B cell (primary cell): ENCODE measurements around the gene HMGB4. TPM values are rescaled to one million over a fixed set of nuclear protein-coding genes. Genes with fewer than 3 reads are reported as not detected.

ENCODE experiments used
- ATAC-seq: fragments of 200-7000 bp; cut with Tn5 transposase; one replicate; pipeline ENCODE4 v1.10.0; 2021; ENCODE audit warnings: low read depth, mild to moderate bottlenecking, moderate number of reproducible peaks, moderate library complexity
- CTCF ChIA-PET: fragments of 350-600 bp; sonication (Branson Sonifier 250); formaldehyde crosslinking; loops from one replicate; lab custom pipeline; 2021; ENCODE audit warnings: antibody characterized with exemption, inconsistent platforms; lab: Charles Lee
- POLR2A ChIA-PET: fragments of 350-600 bp; sonication (Branson Sonifier 250); formaldehyde crosslinking; loops from one replicate; lab custom pipeline; 2021; ENCODE audit warnings: antibody characterized with exemption; lab: Charles Lee
- DNase-seq: peaks from one replicate; pipeline ENCODE4 v3.0.0; 2013
- H2AFZ ChIP-seq: 2 replicates; pipeline ENCODE4 v1.6.1; 2012; ENCODE audit warnings: mild to moderate bottlenecking, low read depth, low read length; ENCODE audit not compliant: insufficient read depth, poor library complexity, severe bottlenecking
- H3K27ac ChIP-seq, 2 donors: 1 replicate in 1 of 2; 2 replicates in 1 of 2; pipeline ENCODE4 v1.5.1; 2012 to 2013; ENCODE audit warnings: low read length in 2 of 2, mild to moderate bottlenecking in 2 of 2, moderate library complexity in 1 of 2
- H3K27me3 ChIP-seq, 4 experiments: fragments of 200-600 bp in 1 of 4; sonication (generic) in 1 of 4; replicated peaks in 1 of 4; 1 replicate in 2 of 4; 2 replicates in 2 of 4; pipeline versions ENCODE4 v1.6.1 to v1.7.0; 2013 to 2016; ENCODE audit warnings: low read length in 3 of 4, mild to moderate bottlenecking in 2 of 4, mixed read lengths in 1 of 4, moderate library complexity in 1 of 4; ENCODE audit not compliant: insufficient read depth in 4 of 4, control insufficient read depth in 3 of 4; ENCODE audit errors: control extremely low read depth in 1 of 4
- H3K36me3 ChIP-seq, 2 experiments: replicated peaks in 1 of 2; 1 replicate in 1 of 2; 2 replicates in 1 of 2; pipeline versions ENCODE4 v1.6.1 to v1.7.1; 2013; ENCODE audit warnings: low read length in 1 of 2; ENCODE audit not compliant: insufficient read depth in 2 of 2, control insufficient read depth in 1 of 2; ENCODE audit errors: control extremely low read depth in 1 of 2, extremely low read depth in 1 of 2
- H3K4me1 ChIP-seq, 2 donors: fragments of 200-600 bp in 1 of 2; sonication (generic) in 1 of 2; 1 replicate in 1 of 2; 2 replicates in 1 of 2; pipeline versions ENCODE4 v1.5.1 to v1.6.1; 2013 to 2017; ENCODE audit warnings: low read length in 2 of 2; ENCODE audit not compliant: control insufficient read depth in 2 of 2, insufficient read depth in 2 of 2
- H3K4me2 ChIP-seq: replicated peaks from 2 replicates; pipeline ENCODE3; 2012; ENCODE audit warnings: mild to moderate bottlenecking, low read depth, low read length; ENCODE audit not compliant: poor library complexity, severe bottlenecking
- H3K4me3 ChIP-seq, 5 experiments: fragments of 200-600 bp in 1 of 5; sonication (generic) in 1 of 5; 1 replicate in 3 of 5; 2 replicates in 2 of 5; pipeline versions ENCODE4 v1.5.1 to v1.7.0; 2011 to 2016; ENCODE audit warnings: low read length in 4 of 5, mild to moderate bottlenecking in 4 of 5, low read depth in 2 of 5, control low read depth in 1 of 5, moderate library complexity in 1 of 5; ENCODE audit not compliant: insufficient read depth in 1 of 5; ENCODE audit errors: control extremely low read depth in 1 of 5, extremely low read depth in 1 of 5
- H3K79me2 ChIP-seq: fragments of 200-600 bp; sonication (generic); one replicate; pipeline ENCODE4 v1.6.0; 2016; ENCODE audit warnings: low read length; ENCODE audit not compliant: control insufficient read depth, insufficient read depth
- H3K9ac ChIP-seq: fragments of 200-600 bp; sonication (generic); 2 replicates; pipeline ENCODE4 v1.6.1; 2017; ENCODE audit warnings: mild to moderate bottlenecking, low read length, moderate library complexity
- H3K9me3 ChIP-seq, 3 donors: one replicate each; pipeline versions ENCODE4 v1.6.1 to v1.7.1; 2013; ENCODE audit warnings: low read length in 2 of 3; ENCODE audit not compliant: control insufficient read depth in 2 of 3, insufficient read depth in 1 of 3; ENCODE audit errors: control extremely low read depth in 1 of 3
- H4K20me1 ChIP-seq: 2 replicates; pipeline ENCODE4 v1.6.0; 2012; ENCODE audit warnings: mild to moderate bottlenecking, low read length; ENCODE audit not compliant: insufficient read depth, control insufficient read depth, poor library complexity, severe bottlenecking
- H3K27ac Mint-ChIP-seq: one replicate; pipeline ENCODE4 v1.8.0; 2021; ENCODE audit warnings: mixed read lengths
- H3K27me3 Mint-ChIP-seq: one replicate; pipeline ENCODE4 v1.8.0; 2021; ENCODE audit warnings: mixed read lengths
- H3K4me1 Mint-ChIP-seq: one replicate; pipeline ENCODE4 v1.8.0; 2021; ENCODE audit warnings: mixed read lengths
- H3K4me3 Mint-ChIP-seq: one replicate; pipeline ENCODE4 v1.8.0; 2021; ENCODE audit warnings: mixed read lengths
- H3K9me3 Mint-ChIP-seq: one replicate; pipeline ENCODE4 v1.8.0; 2022; ENCODE audit warnings: mixed read lengths; ENCODE audit not compliant: insufficient read depth
- CTCF ChIP-seq: fragments of 200-600 bp; IDR thresholded peaks from one replicate; pipeline ENCODE4 v1.8.0; 2022; ENCODE audit warnings: antibody characterized with exemption, mild to moderate bottlenecking
- EZH2 ChIP-seq: IDR thresholded peaks from 2 replicates; pipeline ENCODE4 v1.6.1; 2012; ENCODE audit warnings: borderline replicate concordance, low read depth, mild to moderate bottlenecking, moderate library complexity, low read length; ENCODE audit not compliant: insufficient read depth, poor library complexity, severe bottlenecking
- WGBS: methylation state at CpG from one replicate; pipeline ENCODE4 v1.1.5; 2013; ENCODE audit warnings: missing lambda C conversion rate; ENCODE audit not compliant: insufficient coverage; 5-methylcytosine and 5-hydroxymethylcytosine counted together
- intact Hi-C: fragments of 100-400 bp; cut with micrococcal nuclease; formaldehyde crosslinking; loops from one replicate; pipeline ENCODE4 v1.10.0; 2022
- polyA plus RNA-seq: library from polyadenylated mRNA; depleted of rRNA; stranded (reverse); fragments of >200 nt; gene quantifications from 2 replicates; pipeline ENCODE4 v1.2.3, GENCODE V29; 2012
- total RNA-seq, 2 donors: library from RNA; stranded (reverse); fragments of 120-200 nt in 1 of 2; gene quantifications; 1 replicate in 1 of 2; 2 replicates in 1 of 2; pipeline versions ENCODE4 v1.2.3 to v1.2.4, GENCODE V29; 2013 to 2022

Gene HMGB4
- total and polyA plus RNA-seq, 2 donors (not counting 1 experiment from before 2014, with no cell fraction given), result not detected

DNA sequence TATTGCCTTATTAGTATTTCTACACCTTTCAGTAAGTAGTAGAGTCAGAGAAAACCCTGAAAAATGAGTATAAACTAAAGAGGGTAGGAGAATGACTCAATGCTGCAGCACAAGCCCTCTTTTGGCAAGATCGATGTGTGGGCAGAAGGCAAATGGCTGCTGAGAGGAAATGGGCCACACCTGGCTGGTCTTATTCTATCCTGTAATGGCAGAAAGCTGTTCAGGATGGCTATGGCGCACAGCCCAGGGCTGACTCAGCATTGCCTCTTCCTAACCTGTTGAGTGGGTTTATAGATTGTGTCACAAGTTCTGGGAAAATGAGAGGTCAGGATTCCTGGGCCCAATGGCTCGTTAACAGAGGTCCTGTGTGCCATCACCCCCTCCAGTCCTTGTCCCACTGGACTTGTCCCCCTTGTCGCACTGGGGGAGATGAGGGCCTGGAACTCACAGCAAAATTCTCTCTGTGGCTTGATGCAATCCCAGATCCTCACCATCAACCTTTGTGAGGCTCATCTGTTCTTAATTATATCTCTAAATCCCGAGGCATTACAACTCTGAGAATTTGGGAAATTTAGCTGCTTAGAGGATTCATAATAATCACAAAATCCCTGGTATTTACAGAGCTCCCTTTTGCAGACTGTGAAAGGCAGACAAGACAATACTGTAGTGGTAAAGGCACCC lies 13.2 kb downstream of the HMGB4 start:
- POLR2A ChIA-PET, result no interaction called here
- 94% methylated on average over 4 of the region's 5 CpGs for WGBS
- Histone ChIP-seq H3K36me3 (no peaks in the 10 kb centered on the region), H3K4me2 (no peak overlapping the region), H3K4me1 (no peaks in the 10 kb centered on the region), H3K9ac (no peak overlapping the region), H3K27me3 (no peaks in the 10 kb centered on the region), H3K27ac (no peak overlapping the region), H3K9me3 (peaks cover 0 to 2% (median 0%) of the 10 kb centered on the region in 3 donors), H3K4me3 (no peak overlapping the region), H3K79me2 (no peaks in the 10 kb centered on the region), H4K20me1 (no peaks in the 10 kb centered on the region), H2AFZ (no peak overlapping the region)
- Mint-ChIP-seq H3K4me1 (no peaks in the 10 kb centered on the region), H3K27ac (no peak overlapping the region), H3K27me3 (peaks cover 5% of the 10 kb centered on the region), H3K9me3 (no peaks in the 10 kb centered on the region), H3K4me3 (no peak overlapping the region)
- CTCF ChIA-PET, result no interaction called here
- intact Hi-C loops, result no loop called here
- no peak for DNase-seq
- no peak for ATAC-seq
- TF ChIP-seq EZH2 (no peak), CTCF (no peak)

DNA sequence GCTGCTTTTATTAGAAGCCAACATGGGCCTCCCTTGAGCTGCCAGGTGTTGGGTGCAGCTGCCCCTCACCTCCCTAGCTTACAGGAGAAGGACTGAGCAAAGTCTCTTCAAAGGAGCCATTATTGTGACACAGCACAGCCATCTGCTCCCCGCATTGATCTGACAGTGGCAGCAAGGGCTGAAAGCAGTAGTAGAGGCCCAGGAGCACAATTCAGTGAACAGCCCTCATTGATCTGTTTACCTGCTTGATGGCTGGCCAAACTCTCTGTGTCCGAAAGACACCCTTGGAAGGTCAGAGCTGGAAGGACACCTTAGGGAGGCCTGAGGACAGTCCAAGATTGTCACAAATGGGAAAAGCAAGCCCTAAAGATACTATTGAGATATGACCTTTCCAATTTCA lies 14.5 kb downstream of the HMGB4 start:
- Mint-ChIP-seq H3K4me3 (no peak overlapping the region), H3K9me3 (no peaks in the 10 kb centered on the region), H3K27me3 (peaks cover 17% of the 10 kb centered on the region), H3K4me1 (no peaks in the 10 kb centered on the region), H3K27ac (no peak overlapping the region)
- peaks cover 0 to 2% (median 0%) of the 10 kb centered on the region in 3 donors for H3K9me3 ChIP-seq
- no peaks in the 10 kb centered on the region for H3K27me3 ChIP-seq
- WGBS, result 95% methylated on average over 2 of the region's 2 CpGs
- no peak for ATAC-seq
- H3K36me3 ChIP-seq, result no peaks in the 10 kb centered on the region
- H3K27ac ChIP-seq, result no peak overlapping the region
- no peak overlapping the region for H3K9ac ChIP-seq
- ChIA-PET CTCF (no interaction called here), POLR2A (no interaction called here)
- H3K79me2 ChIP-seq, result no peaks in the 10 kb centered on the region
- H4K20me1 ChIP-seq, result no peaks in the 10 kb centered on the region
- H2AFZ ChIP-seq, result no peak overlapping the region
- intact Hi-C loops, result no loop called here
- TF ChIP-seq CTCF, result no peak
- TF ChIP-seq EZH2, result no peak
- DNase-seq, result no peak
- no peaks in the 10 kb centered on the region for H3K4me1 ChIP-seq
- H3K4me2 ChIP-seq, result no peak overlapping the region
- H3K4me3 ChIP-seq, result no peak overlapping the region
